Measurements from ENCODE around the gene TUBE1.
"Not testable (repeated sequence)": the region's sequence is repeated elsewhere in the genome, so short reads cannot be mapped to it uniquely, and the experiment has no call there.

TUBE1 gene

GRCh38 chr6:112061605-112062004, 25.7 kb downstream of the TUBE1 start:
- peak; percentile 21 for DNase-seq

- no peak for DNase-seq
Observed at GRCh38 chr6:112058243-112059032, 28.8 kb downstream of the TUBE1 start.

- DNase-seq: no peak
Observed at GRCh38 chr6:112054555-112055190, 32.6 kb downstream of the TUBE1 start.

GRCh38 chr6:112054001-112054400, 33.3 kb downstream of the TUBE1 start, which contains the start of gene CCN6:
CCN6 (plus strand) TSS chr6:112054104; CDS start chr6:112054358, 254 bp downstream.
- no peak for DNase-seq

- not testable (repeated sequence) for DNase-seq
Observed at GRCh38 chr6:112051251-112051740, 36.0 kb downstream of the TUBE1 start.

- no peak for DNase-seq
Observed at GRCh38 chr6:112050429-112050828, 36.9 kb downstream of the TUBE1 start.

- DNase-seq: no peak
Observed at GRCh38 chr6:112049996-112050395, 37.3 kb downstream of the TUBE1 start.

- no peak for DNase-seq
Observed at GRCh38 chr6:112049026-112049799, 38.1 kb downstream of the TUBE1 start.

- DNase-seq: not testable (repeated sequence)
Observed at GRCh38 chr6:112047523-112047922, 39.8 kb downstream of the TUBE1 start.

GRCh38 chr6:112044856-112045255, 42.4 kb downstream of the TUBE1 start:
- peak; percentile 98 for DNase-seq

- no peak for DNase-seq
Observed at GRCh38 chr6:112044196-112044595, 43.1 kb downstream of the TUBE1 start.

GRCh38 chr6:112043032-112044007, 44.0 kb downstream of the TUBE1 start:
- DNase-seq: peak; percentile 94

- DNase-seq: no peak
Observed at GRCh38 chr6:112041535-112041934, 45.7 kb downstream of the TUBE1 start.

GRCh38 chr6:112040956-112041355, 46.3 kb downstream of the TUBE1 start:
- no peak for DNase-seq

GRCh38 chr6:112039431-112039770, 47.9 kb downstream of the TUBE1 start:
- no peak for DNase-seq

GRCh38 chr6:112038756-112039430, 48.4 kb downstream of the TUBE1 start:
- no peak for DNase-seq

GRCh38 chr6:112038268-112038667, 49.0 kb downstream of the TUBE1 start:
- no peak for DNase-seq

GRCh38 chr6:112037783-112038216, 49.5 kb downstream of the TUBE1 start:
- peak; percentile 86 for DNase-seq

- no peak for DNase-seq
Observed at GRCh38 chr6:112036088-112036637, 51.1 kb downstream of the TUBE1 start.

GRCh38 chr6:112034616-112034995, 52.7 kb downstream of the TUBE1 start:
- DNase-seq: no peak

Measured in fibroblast of upper back skin (primary cell).